HG02571 (cell line): ENCODE results near the gene VWA5A.
"Not testable (repeated sequence)": the region's sequence is repeated elsewhere in the genome, so short reads cannot be mapped to it uniquely, and the experiment has no call there.

Experiments
- ATAC-seq: cut with Tn5 transposase; IDR thresholded peaks from one replicate; pipeline ENCODE4 v1.9.1; 2021; ENCODE audit warnings: mild to moderate bottlenecking, moderate library complexity; ENCODE audit not compliant: unreplicated experiment

VWA5A gene

GRCh38 chr11:124168796-124169195 is 53.5 kb downstream of the VWA5A start:
- ATAC-seq = no peak

- ATAC-seq = not testable (repeated sequence)
Observed at GRCh38 chr11:124170315-124170714, 55.1 kb downstream of the VWA5A start.

- ATAC-seq = no peak
Observed at GRCh38 chr11:124170801-124171586, 55.7 kb downstream of the VWA5A start.

- no peak for ATAC-seq
Observed at GRCh38 chr11:124172101-124172500, 56.9 kb downstream of the VWA5A start.

- ATAC-seq = no peak
Observed at GRCh38 chr11:124172599-124172998, 57.3 kb downstream of the VWA5A start.

GRCh38 chr11:124174001-124174583 is 58.8 kb downstream of the VWA5A start:
- ATAC-seq = no peak

GRCh38 chr11:124176925-124177715 is 61.9 kb downstream of the VWA5A start:
- no peak for ATAC-seq

GRCh38 chr11:124179310-124179709 is 64.1 kb downstream of the VWA5A start:
- ATAC-seq = no peak

GRCh38 chr11:124183068-124183467 is 67.8 kb downstream of the VWA5A start, which contains the start of gene OR10D3:
Gene OR10D3 (plus strand): TSS chr11:124183345. CDS start chr11:124185270, 1,925 bp downstream.
- no peak for ATAC-seq

GRCh38 chr11:124190298-124191139 is 75.3 kb downstream of the VWA5A start:
- ATAC-seq = no peak

- no peak for ATAC-seq
Observed at GRCh38 chr11:124193221-124194010, 78.2 kb downstream of the VWA5A start.

- no peak for ATAC-seq
Observed at GRCh38 chr11:124194293-124195188, 79.3 kb downstream of the VWA5A start.

GRCh38 chr11:124195189-124195734 is 80.0 kb downstream of the VWA5A start:
- ATAC-seq = peak; percentile 81
